Umbilical cord (tissue), 2 donors: ENCODE measurements around the gene PARP8. TPM values are rescaled to one million over a fixed set of nuclear protein-coding genes. Genes with fewer than 3 reads are reported as not detected.
"Not testable (repeated sequence)": the region's sequence is repeated elsewhere in the genome, so short reads cannot be mapped to it uniquely, and the experiment has no call there.

ENCODE experiments used
- DNase-seq: peaks from one replicate; pipeline ENCODE4 v3.0.0-alpha.2; 2015; ENCODE audit warnings: low spot score
- total RNA-seq: library from RNA; depleted of rRNA; stranded (reverse); fragments of >200 nt; gene quantifications from one replicate; pipeline ENCODE4 v1.2.3, GENCODE V29; 2014; ENCODE audit warnings: low replicate concordance; ENCODE audit not compliant: insufficient read depth

PARP8 gene
- 60.4 TPM for total RNA-seq

GRCh38 chr5:50666261-50667022 lies at the start of gene PARP8:
Gene PARP8, plus strand, starts transcription at chr5:50666637. Its CDS starts 459 bp downstream, at chr5:50667096.
- peak; percentile 57 for DNase-seq

DNA sequence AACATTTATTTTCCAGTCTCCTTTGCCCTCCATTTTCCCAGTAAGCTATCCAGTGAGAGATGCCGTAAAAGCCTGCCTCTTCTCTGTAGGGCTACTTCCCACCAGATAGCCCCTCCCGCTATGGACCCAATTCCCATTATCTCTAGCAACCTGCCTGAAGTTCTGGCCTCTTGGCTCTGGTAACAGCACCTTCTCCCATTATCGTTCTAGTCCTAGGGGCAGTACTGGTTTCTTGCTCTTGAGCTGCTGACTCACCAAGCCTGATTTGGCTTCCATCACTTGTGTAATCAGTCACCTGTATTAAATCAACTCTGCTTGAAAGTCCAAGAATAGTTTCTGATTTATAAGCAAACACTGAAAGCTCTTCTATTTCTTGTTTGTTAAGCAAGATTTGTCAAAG lies 42.8 kb upstream of the PARP8 start:
- no peak for DNase-seq

DNA sequence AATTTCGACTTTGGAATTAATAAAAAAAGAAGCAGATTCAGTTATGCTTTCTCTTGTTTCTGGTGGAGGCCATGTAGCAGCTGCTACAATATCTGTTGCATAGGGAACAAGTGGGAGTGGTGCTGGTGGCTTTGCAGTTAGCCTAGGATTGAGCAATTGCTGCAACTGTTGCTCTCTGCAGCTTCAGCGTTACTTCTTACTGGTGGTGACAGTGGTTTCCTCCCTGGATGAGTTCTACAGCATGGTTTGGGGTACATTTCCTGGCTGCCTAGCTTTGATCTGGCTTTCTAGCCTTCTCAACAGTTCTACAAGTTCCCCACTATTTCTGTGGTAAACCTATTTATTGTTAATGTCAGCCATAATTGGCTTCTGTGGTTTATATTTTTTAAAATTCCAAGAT lies 31.6 kb upstream of the PARP8 start:
- DNase-seq = not testable (repeated sequence)

DNA sequence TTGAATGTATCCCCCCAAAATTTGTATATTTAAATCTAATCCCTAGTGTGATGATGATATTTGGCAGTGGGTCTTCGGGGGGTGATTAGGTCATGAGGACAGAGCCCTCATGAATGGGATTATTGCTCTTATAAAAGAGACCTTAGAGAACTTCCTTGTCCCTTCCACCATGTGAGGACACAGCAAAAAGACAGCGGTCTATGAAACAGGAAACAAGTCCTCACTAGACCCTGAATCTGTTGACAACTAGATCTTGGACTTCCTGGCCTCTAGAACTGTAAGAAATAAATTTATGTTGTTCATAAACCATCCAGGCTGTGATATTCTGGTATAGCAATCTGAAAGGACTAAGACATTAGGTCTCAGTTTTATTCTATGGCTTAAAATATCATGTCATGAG lies 28.9 kb upstream of the PARP8 start:
- DNase-seq = not testable (repeated sequence)

DNA sequence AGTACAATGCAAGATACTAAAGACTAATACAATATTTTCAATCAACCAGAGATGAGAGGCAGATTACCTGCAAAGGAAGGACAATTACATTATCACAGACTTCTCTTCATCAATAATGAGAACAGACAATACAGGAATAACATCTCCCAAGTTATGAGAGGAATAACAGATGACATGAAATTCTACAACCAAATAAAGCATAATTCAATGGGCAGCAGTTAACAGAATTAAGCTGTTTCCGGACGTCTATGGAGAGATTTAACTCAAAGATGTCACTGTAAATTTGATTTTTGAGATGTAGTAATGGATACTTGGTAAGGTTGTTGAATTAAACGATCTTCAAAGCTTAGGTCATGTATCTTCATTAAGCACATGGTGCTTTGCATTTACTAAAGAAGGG lies 19.8 kb upstream of the PARP8 start:
- no peak for DNase-seq

DNA sequence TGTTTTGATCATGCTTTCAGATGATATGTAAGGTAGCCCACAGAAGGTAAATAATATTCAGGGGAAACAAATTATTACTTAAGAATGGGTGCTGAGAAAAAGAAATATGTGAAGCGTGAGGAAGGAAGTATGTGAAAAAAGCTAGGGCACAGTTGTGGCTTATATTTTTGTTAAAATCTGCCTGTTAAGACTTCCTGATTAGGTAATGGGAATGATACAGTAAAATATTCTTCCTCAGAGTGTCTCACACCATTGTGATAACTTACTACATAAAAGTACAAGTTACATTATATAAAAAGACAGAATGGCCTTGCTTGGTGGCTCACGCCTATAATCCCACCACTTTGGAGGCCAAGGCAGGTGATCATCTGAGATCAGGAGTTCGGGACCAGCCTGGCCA lies 18.7 kb upstream of the PARP8 start:
- no peak for DNase-seq

DNA sequence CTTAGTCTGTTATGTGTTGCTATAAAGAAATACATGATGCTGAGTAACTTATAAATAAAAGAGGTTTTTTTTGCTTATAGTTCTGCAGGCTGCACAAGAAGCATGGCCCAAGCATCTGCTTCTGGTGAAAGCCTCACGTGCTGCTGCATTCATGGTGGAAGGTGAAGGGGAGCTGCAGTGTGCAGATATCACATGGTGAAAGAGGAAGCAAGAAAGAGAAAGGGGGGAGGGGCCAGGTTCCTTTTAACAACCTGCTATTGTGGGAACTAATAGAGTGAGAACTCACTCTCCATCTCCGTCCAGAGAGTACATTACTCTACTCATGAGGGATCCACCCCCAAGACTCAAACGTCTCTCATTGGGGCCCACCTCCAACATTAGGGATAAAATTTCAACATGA lies 12.5 kb upstream of the PARP8 start:
- no peak for DNase-seq

DNA sequence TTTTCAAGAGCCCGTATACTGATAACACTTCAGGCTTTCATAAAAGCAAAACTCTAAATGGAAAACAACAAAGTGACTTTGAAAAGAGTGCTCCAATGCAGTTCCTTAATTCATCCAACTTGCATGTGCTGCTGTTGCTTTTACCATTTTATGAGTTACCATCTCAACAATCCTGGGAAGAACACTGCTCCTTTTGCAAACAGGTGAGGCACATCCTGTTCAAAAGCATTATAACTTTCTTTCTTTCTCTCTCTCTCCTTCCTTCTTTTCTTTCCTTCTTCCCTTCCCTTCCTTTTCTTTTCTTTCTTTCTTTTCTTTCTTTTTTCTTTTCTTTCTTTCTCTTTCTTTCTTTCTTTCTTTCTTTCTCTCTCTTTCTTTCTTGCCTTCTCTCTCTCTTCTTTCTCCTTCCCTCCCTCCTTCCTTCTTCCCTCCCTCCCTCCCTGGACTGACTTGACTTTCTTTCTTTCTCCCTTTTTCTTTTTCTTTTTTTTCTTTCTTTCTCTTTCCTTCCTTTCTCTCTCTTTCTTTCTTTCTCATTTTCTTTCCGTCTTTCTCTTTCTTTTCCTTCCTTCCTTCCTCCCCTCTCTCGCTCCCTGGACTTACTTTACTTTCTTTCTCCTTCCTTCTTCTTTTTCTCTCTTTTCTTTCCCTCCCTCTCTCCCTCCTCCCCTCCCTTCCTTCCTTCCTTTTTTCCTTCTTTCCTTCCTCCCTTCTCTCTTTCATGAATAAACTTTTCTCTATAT lies 11.2 kb upstream of the PARP8 start:
- DNase-seq = no peak

DNA sequence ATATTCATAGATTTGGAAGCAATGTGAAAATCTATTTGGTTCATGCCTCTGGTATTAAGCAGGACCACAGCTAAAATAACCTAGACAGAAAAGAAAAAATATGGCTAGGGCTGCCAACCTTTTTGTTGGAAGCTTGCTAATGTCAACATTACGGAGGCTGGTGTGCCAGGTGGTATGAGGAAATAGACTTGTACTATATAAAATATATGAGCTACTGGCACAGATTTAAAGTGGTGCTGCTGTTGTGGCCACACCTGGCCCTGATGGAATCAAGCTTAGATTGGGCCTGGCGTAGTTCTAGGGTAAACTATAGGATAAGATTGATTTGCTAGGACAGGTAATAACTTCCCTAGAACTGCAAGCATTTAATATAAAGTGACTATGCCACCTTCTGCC lies 10.6 kb upstream of the PARP8 start:
- no peak for DNase-seq

DNA sequence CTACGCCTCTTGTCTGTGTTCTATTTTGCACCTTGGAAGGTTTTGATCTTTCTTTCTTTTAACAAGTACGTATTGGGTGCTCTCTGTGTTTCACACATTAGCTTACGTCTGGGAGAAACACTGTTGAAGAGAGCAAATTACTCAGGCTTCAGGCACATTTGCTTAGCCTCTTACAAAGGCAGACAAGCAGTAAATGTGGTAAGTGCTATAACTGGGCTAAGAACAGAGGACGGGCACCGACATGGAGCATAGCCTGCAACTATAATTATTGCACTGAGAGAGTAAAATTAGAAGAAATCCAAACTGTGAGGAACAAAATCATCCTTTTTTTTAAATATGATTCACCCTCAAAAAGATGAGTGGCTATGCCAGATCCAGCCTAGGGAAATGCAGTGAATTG lies 9.4 kb upstream of the PARP8 start:
- no peak for DNase-seq

DNA sequence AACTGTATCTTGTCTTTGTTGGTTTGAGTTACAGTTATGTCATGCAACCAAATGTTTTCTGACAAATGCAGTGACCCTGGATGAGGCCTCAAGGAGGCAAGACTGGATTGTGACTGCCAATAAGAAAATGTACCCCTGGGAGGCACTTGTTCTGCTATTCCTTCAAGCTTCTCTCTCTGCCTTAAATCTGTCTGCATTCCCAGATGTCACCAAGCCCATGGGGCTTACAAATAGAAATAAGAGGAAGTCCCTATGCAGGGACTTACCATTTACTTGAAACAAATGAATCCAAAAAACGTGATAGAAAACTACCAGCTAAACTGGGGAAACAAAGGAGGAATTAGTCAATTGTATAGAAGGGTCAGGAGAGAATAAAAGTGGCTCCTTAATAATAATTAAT lies 8.2 kb upstream of the PARP8 start:
- DNase-seq = no peak

DNA sequence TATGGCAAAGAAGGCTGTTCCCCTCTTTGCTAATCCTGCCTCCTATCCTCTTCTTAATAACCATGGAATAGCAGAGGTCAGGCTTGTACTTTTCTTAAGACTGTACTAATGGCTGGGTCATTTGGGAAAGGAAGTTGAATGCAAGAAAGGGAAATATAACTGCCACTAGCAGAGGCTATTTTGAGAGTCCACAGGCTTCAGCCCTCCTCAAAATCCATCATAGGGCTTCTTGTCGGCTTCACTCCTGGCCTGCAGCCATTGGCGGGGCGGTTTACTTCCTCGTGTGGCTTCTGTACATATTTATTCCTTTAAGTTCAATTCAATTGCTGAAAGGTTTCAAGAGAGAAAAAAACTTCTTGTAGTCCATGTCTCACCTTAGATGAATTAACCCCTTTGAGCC lies 2.8 kb upstream of the PARP8 start:
- DNase-seq = no peak

DNA sequence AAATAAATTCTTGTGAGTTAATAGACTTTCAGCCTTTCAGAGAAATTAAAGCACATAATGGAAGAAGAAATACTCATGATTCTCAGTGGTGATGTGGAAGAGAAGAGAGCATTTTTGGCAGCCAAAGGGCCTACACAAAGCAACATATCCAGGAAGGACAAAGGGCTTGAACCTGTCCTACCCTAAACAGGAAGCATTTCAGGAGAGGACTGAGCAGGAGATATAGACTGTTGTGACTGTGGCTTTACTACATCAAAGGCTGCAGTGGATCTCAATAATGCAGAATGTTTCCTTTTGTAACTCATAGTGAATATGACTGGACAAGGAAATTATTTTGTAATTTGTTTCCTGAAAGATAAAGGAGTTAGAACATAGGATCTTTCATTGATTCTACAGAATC lies 1.3 kb upstream of the PARP8 start:
- DNase-seq = no peak

GRCh38 chr5:50665761-50666202 lies 655 bp upstream of the PARP8 start:
- peak; percentile 31 for DNase-seq

- DNase-seq = peak; percentile 48
These were observed 701 bp downstream of the PARP8 start for GRCh38 chr5:50667023-50667652.

- DNase-seq = peak; percentile 65
These were observed 1.5 kb downstream of the PARP8 start for GRCh38 chr5:50667653-50668595.

GRCh38 chr5:50668636-50669035 lies 2.2 kb downstream of the PARP8 start:
- DNase-seq = not testable (repeated sequence)

DNA sequence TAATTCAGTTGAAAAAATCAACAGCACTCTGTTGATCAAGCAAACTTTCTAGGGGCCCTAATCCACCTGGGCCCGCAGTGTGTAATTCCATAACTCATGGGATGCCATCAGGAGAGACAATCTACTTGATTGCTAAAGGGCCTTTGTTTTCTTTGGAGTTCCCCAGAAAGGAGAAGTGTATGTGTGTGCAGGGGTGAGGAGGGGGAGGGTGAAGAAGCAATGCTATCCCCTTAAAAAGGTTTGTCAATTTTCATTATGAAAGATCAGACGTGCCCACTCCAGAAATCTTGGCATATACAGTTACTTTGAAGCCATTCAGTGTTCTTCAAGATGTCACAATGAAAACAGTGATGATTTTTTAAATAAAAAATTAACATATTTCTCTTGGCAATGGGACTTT lies 6.2 kb downstream of the PARP8 start:
- no peak for DNase-seq

GRCh38 chr5:50673444-50673843 lies 7.0 kb downstream of the PARP8 start:
- not testable (repeated sequence) for DNase-seq

GRCh38 chr5:50675385-50675784 lies 8.9 kb downstream of the PARP8 start:
- DNase-seq = no peak

GRCh38 chr5:50679554-50679953 lies 13.1 kb downstream of the PARP8 start:
- not testable (repeated sequence) for DNase-seq
